H9 (cell line): ENCODE measurements around the gene NCS1. TPM values are rescaled to one million over a fixed set of nuclear protein-coding genes. Genes with fewer than 3 reads are reported as not detected.

Source experiments
- DNase-seq: peaks from one replicate; pipeline ENCODE4 v3.0.0-alpha.2; 2017
- H2AFZ ChIP-seq: one replicate; pipeline ENCODE4 v1.6.1; 2013; ENCODE audit warnings: mild to moderate bottlenecking, low read length, control low read depth, moderate library complexity
- H2AK5ac ChIP-seq: 2 replicates; pipeline ENCODE4 v1.6.1; 2013; ENCODE audit warnings: low read length, control low read depth, mixed read lengths; ENCODE audit not compliant: insufficient read length
- H2BK120ac ChIP-seq: one replicate; pipeline ENCODE4 v1.6.1; 2013; ENCODE audit warnings: low read depth, mild to moderate bottlenecking, low read length, control low read depth, inconsistent platforms; ENCODE audit not compliant: poor library complexity, severe bottlenecking
- H2BK12ac ChIP-seq: 2 replicates; pipeline ENCODE4 v1.6.1; 2013; ENCODE audit warnings: low read length, control low read depth, mixed read lengths, low read depth; ENCODE audit not compliant: insufficient read length
- H2BK15ac ChIP-seq: 2 replicates; pipeline ENCODE4 v1.6.1; 2013; ENCODE audit warnings: low read depth, low read length, control low read depth
- H2BK20ac ChIP-seq: one replicate; pipeline ENCODE4 v1.6.1; 2013; ENCODE audit warnings: low read depth, mild to moderate bottlenecking, low read length, control low read depth, inconsistent platforms; ENCODE audit not compliant: poor library complexity, severe bottlenecking
- H2BK5ac ChIP-seq: 2 replicates; pipeline ENCODE4 v1.6.1; 2013; ENCODE audit warnings: low read length, control low read depth, mixed read lengths; ENCODE audit not compliant: insufficient read length
- H3K14ac ChIP-seq: 2 replicates; pipeline ENCODE4 v1.6.1; 2013; ENCODE audit warnings: low read length, control low read depth; ENCODE audit not compliant: insufficient read depth
- H3K18ac ChIP-seq: 2 replicates; pipeline ENCODE4 v1.6.1; 2013; ENCODE audit warnings: low read depth, mild to moderate bottlenecking, mixed read lengths, low read length, control low read depth; ENCODE audit not compliant: insufficient read length
- H3K23ac ChIP-seq: 2 replicates; pipeline ENCODE4 v1.6.1; 2013; ENCODE audit warnings: low read length, control low read depth, mixed read lengths, low read depth; ENCODE audit not compliant: insufficient read length
- H3K23me2 ChIP-seq: 2 replicates; pipeline ENCODE4 v1.6.1; 2013; ENCODE audit warnings: low read depth, mild to moderate bottlenecking, mixed read lengths, low read length, control low read depth; ENCODE audit not compliant: insufficient read length, poor library complexity, severe bottlenecking
- H3K27ac ChIP-seq: 2 replicates; pipeline ENCODE4 v1.5.1; 2013; ENCODE audit warnings: low read length, control low read depth, mixed read lengths, low read depth; ENCODE audit not compliant: insufficient read length
- H3K27me3 ChIP-seq: 2 replicates; pipeline ENCODE4 v1.6.1; 2013; ENCODE audit warnings: low read length, control low read depth, inconsistent platforms; ENCODE audit not compliant: insufficient read depth
- H3K4ac ChIP-seq: 2 replicates; pipeline ENCODE4 v1.6.1; 2013; ENCODE audit warnings: low read depth, mild to moderate bottlenecking, control low read depth, inconsistent platforms, low read length, moderate library complexity
- H3K4me1 ChIP-seq: 2 replicates; pipeline ENCODE4 v1.6.1; 2013; ENCODE audit warnings: low read length, control low read depth, inconsistent platforms; ENCODE audit not compliant: insufficient read depth
- H3K4me2 ChIP-seq: 2 replicates; pipeline ENCODE4 v1.6.1; 2013; ENCODE audit warnings: low read length, control low read depth, mixed read lengths; ENCODE audit not compliant: insufficient read length, insufficient read depth
- H3K56ac ChIP-seq: 2 replicates; pipeline ENCODE4 v1.6.1; 2013; ENCODE audit warnings: low read depth, mild to moderate bottlenecking, mixed read lengths, low read length, control low read depth; ENCODE audit not compliant: insufficient read length
- H3K79me1 ChIP-seq: 2 replicates; pipeline ENCODE4 v1.6.1; 2013; ENCODE audit warnings: low read depth, mild to moderate bottlenecking, moderate library complexity, low read length, control low read depth, inconsistent platforms; ENCODE audit not compliant: insufficient read depth, poor library complexity, severe bottlenecking
- H3K79me2 ChIP-seq: 2 replicates; pipeline ENCODE4 v1.6.1; 2013; ENCODE audit warnings: low read length, control low read depth, inconsistent platforms; ENCODE audit not compliant: insufficient read depth
- H3K9ac ChIP-seq: 2 replicates; pipeline ENCODE4 v1.6.1; 2013; ENCODE audit warnings: low read length, control low read depth, mixed read lengths; ENCODE audit not compliant: insufficient read length; ENCODE audit errors: extremely low read depth
- H3K9me3 ChIP-seq: one replicate; pipeline ENCODE4 v1.6.1; 2013; ENCODE audit warnings: low read depth, low read length, inconsistent platforms; ENCODE audit not compliant: control insufficient read depth
- H3T11ph ChIP-seq: one replicate; pipeline ENCODE4 v1.6.1; 2013; ENCODE audit warnings: mild to moderate bottlenecking, low read length, control low read depth, inconsistent platforms
- H4K20me1 ChIP-seq: one replicate; pipeline ENCODE4 v1.6.1; 2013; ENCODE audit not compliant: control insufficient read depth, insufficient read length, insufficient read depth
- H4K5ac ChIP-seq: 2 replicates; pipeline ENCODE4 v1.6.1; 2013; ENCODE audit warnings: low read depth, mild to moderate bottlenecking, mixed read lengths, low read length, control low read depth; ENCODE audit not compliant: insufficient read length
- H4K8ac ChIP-seq: replicated peaks from 2 replicates; pipeline ENCODE4 v1.6.1; 2013; ENCODE audit warnings: low read length, control low read depth, mixed read lengths, low read depth; ENCODE audit not compliant: insufficient read length
- H4K91ac ChIP-seq: 2 replicates; pipeline ENCODE4 v1.6.1; 2013; ENCODE audit warnings: low read depth, mild to moderate bottlenecking, moderate library complexity, mixed read lengths, low read length, control low read depth; ENCODE audit not compliant: insufficient read length
- H3K27ac Mint-ChIP-seq, 3 experiments: 2 replicates in 2 of 3; 3 replicates in 1 of 3; pipeline ENCODE4 v1.8.0; 2020 to 2021; ENCODE audit warnings: mixed read lengths in 3 of 3, mild to moderate bottlenecking in 1 of 3, moderate library complexity in 1 of 3
- H3K27me3 Mint-ChIP-seq: 2 replicates; pipeline ENCODE4 v1.8.0; 2021; ENCODE audit warnings: low read depth, mild to moderate bottlenecking, moderate library complexity, mixed read lengths
- H3K36me3 Mint-ChIP-seq, 3 experiments: 2 replicates in 2 of 3; 3 replicates in 1 of 3; pipeline ENCODE4 v1.8.0; 2020 to 2021; ENCODE audit warnings: low read depth in 3 of 3, mixed read lengths in 3 of 3; ENCODE audit not compliant: insufficient read depth in 1 of 3
- H3K4me1 Mint-ChIP-seq, 2 experiments: 2 replicates each; pipeline ENCODE4 v1.8.0; 2020; ENCODE audit warnings: mixed read lengths in 2 of 2
- H3K4me3 Mint-ChIP-seq, 2 experiments: 2 replicates in 1 of 2; 3 replicates in 1 of 2; pipeline ENCODE4 v1.8.0; 2020 to 2021; ENCODE audit warnings: mild to moderate bottlenecking in 2 of 2, mixed read lengths in 2 of 2, moderate library complexity in 1 of 2
- H3K9me3 Mint-ChIP-seq, 2 experiments: 2 replicates in 1 of 2; 3 replicates in 1 of 2; pipeline ENCODE4 v1.8.0; 2020; ENCODE audit warnings: mild to moderate bottlenecking in 2 of 2, mixed read lengths in 2 of 2, moderate library complexity in 1 of 2
- WGBS: extraction: QIAGEN DNeasy Blood & Tissue Kit; methylation state at CpG from one replicate; pipeline ENCODE4 v1.1.7; 2013; ENCODE audit warnings: missing lambda C conversion rate, low lambda C conversion rate, mixed read lengths; ENCODE audit not compliant: insufficient read length; ENCODE audit errors: extremely low coverage; 5-methylcytosine and 5-hydroxymethylcytosine counted together
- total RNA-seq: library from RNA; stranded (reverse); gene quantifications from 2 replicates; pipeline ENCODE4 v1.2.1, GENCODE V29; 2021
- TF ChIP-seq, protein P1 (sequence below): fragments of 200-600 bp; sonication (generic); conservative IDR thresholded peaks from 3 replicates; pipeline ENCODE4 v1.8.0; 2021; ENCODE audit warnings: antibody characterized with exemption, mild to moderate bottlenecking

Gene NCS1
- total RNA-seq, 1 experiment from 2014 or later, result 38.1 TPM

DNA sequence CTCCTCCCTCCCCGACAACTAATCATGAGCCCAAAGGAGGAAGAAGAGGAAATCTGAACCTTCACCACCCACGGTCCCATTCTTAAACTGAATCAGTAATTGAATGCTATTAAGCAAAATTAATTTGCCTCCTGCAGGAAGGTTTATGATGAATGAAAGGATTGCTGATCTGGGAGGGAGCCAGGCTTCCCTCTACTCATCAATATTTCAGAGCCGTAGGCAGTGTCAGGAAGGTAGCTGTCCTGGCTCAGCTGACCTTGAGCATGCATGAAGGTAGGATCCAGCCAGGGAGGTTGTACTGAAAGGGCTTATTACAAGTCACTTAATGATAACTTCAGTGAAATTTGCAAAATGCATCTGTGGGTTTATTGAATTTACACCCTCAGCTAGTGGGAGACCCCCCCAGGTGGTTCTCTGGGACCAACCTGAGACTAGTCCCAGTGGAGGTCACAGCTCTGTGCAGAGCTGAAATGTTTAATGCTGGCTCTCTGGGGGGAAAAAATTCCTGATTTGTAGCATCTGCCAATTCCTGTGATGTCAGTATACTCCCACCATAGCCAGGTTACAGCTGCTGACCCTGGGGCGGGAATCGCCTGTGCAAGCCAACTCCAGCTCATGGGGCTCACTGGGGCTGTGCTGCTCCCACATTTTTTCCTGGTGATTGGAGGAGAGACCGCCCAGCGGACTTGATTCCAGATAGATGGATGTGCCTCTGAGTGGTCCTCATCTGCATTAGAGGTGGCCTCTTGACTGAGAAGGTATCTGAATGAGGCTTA lies 47.9 kb upstream of the NCS1 start:
- Histone ChIP-seq H3K56ac (no peak overlapping the region), H2BK120ac (no peak overlapping the region), H4K8ac (no peak overlapping the region), H2AFZ (no peak overlapping the region), H3K18ac (no peak overlapping the region), H3K4ac (no peak overlapping the region), H3K4me1 (no peaks in the 10 kb centered on the region), H4K20me1 (no peaks in the 10 kb centered on the region), H3K23me2 (no peaks in the 10 kb centered on the region), H3K27ac (no peak overlapping the region), H3K79me1 (no peaks in the 10 kb centered on the region), H2BK5ac (no peak overlapping the region), H3K14ac (no peak overlapping the region), H4K5ac (no peak overlapping the region), H3K79me2 (no peaks in the 10 kb centered on the region), H2AK5ac (no peak overlapping the region), H3K9me3 (no peaks in the 10 kb centered on the region), H3T11ph (no peak overlapping the region), H4K91ac (no peak overlapping the region), H3K9ac (no peak overlapping the region), H3K23ac (no peak overlapping the region), H3K27me3 (no peaks in the 10 kb centered on the region), H2BK12ac (no peak overlapping the region), H2BK15ac (no peak overlapping the region), H3K4me2 (no peak overlapping the region), H2BK20ac (no peak overlapping the region)
- Mint-ChIP-seq H3K27ac (no peak overlapping the region), H3K9me3 (no peaks in the 10 kb centered on the region), H3K36me3 (peaks cover 0 to 51% (median 29%) of the 10 kb centered on the region in 3 experiments; a peak in 5 of 7 replicates), H3K4me1 (peaks cover 15 to 29% of the 10 kb centered on the region in 2 experiments), H3K27me3 (no peaks in the 10 kb centered on the region), H3K4me3 (no peak overlapping the region)
- no peak for DNase-seq
- WGBS, result no CpG with 5 or more reads among the region's 7 CpGs
- TF ChIP-seq, protein P1, sequence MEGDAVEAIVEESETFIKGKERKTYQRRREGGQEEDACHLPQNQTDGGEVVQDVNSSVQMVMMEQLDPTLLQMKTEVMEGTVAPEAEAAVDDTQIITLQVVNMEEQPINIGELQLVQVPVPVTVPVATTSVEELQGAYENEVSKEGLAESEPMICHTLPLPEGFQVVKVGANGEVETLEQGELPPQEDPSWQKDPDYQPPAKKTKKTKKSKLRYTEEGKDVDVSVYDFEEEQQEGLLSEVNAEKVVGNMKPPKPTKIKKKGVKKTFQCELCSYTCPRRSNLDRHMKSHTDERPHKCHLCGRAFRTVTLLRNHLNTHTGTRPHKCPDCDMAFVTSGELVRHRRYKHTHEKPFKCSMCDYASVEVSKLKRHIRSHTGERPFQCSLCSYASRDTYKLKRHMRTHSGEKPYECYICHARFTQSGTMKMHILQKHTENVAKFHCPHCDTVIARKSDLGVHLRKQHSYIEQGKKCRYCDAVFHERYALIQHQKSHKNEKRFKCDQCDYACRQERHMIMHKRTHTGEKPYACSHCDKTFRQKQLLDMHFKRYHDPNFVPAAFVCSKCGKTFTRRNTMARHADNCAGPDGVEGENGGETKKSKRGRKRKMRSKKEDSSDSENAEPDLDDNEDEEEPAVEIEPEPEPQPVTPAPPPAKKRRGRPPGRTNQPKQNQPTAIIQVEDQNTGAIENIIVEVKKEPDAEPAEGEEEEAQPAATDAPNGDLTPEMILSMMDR, result no peak
